NB4 (cell line): ENCODE measurements around the gene IL9R.
"Not testable (repeated sequence)": the region's sequence is repeated elsewhere in the genome, so short reads cannot be mapped to it uniquely, and the experiment has no call there.

Experiments used
- MYC ChIP-seq: IDR thresholded peaks from 2 replicates; pipeline ENCODE4 v1.6.1; 2011; ENCODE audit warnings: low read depth, low read length
- TF ChIP-seq, protein P1 (sequence below): IDR thresholded peaks from one replicate; pipeline ENCODE4 v1.5.1; 2012; ENCODE audit warnings: low read depth, low read length

- TF ChIP-seq, protein P1, sequence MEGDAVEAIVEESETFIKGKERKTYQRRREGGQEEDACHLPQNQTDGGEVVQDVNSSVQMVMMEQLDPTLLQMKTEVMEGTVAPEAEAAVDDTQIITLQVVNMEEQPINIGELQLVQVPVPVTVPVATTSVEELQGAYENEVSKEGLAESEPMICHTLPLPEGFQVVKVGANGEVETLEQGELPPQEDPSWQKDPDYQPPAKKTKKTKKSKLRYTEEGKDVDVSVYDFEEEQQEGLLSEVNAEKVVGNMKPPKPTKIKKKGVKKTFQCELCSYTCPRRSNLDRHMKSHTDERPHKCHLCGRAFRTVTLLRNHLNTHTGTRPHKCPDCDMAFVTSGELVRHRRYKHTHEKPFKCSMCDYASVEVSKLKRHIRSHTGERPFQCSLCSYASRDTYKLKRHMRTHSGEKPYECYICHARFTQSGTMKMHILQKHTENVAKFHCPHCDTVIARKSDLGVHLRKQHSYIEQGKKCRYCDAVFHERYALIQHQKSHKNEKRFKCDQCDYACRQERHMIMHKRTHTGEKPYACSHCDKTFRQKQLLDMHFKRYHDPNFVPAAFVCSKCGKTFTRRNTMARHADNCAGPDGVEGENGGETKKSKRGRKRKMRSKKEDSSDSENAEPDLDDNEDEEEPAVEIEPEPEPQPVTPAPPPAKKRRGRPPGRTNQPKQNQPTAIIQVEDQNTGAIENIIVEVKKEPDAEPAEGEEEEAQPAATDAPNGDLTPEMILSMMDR = not testable (repeated sequence)
- TF ChIP-seq MYC = not testable (repeated sequence)
Observed at GRCh38 chrX:156008379-156008778, 10.9 kb downstream of the IL9R start.
